Muscle of leg (tissue), 11 donors: ENCODE results near the gene ALOX15B. TPM values are rescaled to one million over a fixed set of nuclear protein-coding genes. Genes with fewer than 3 reads are reported as not detected.

Experiments used
- DNase-seq: peaks from one replicate; pipeline ENCODE4 v3.0.0; 2013
- H3K27ac ChIP-seq: one replicate; pipeline ENCODE4 v1.5.1; 2013; ENCODE audit warnings: mild to moderate bottlenecking, low read length, control low read depth
- H3K27me3 ChIP-seq: one replicate; pipeline ENCODE4 v1.6.1; 2013; ENCODE audit warnings: low read length; ENCODE audit not compliant: control insufficient read depth, insufficient read depth
- H3K36me3 ChIP-seq: one replicate; pipeline ENCODE4 v1.6.1; 2013; ENCODE audit warnings: low read length; ENCODE audit not compliant: control insufficient read depth, insufficient read depth
- H3K4me1 ChIP-seq: one replicate; pipeline ENCODE4 v1.6.1; 2013; ENCODE audit warnings: low read length; ENCODE audit not compliant: control insufficient read depth, insufficient read depth
- H3K4me3 ChIP-seq: one replicate; pipeline ENCODE4 v1.5.1; 2013; ENCODE audit warnings: low read length, control low read depth
- H3K9me3 ChIP-seq: replicated peaks from 2 replicates; pipeline ENCODE4 v1.6.1; 2013; ENCODE audit warnings: low read depth, low read length; ENCODE audit not compliant: control insufficient read depth
- WGBS: methylation state at CpG from one replicate; pipeline ENCODE4 v1.1.5; 2013; ENCODE audit warnings: missing lambda C conversion rate; ENCODE audit not compliant: insufficient coverage; 5-methylcytosine and 5-hydroxymethylcytosine counted together
- polyA plus RNA-seq, 8 donors: library from polyadenylated mRNA; unstranded; fragments of 120-200 nt; gene quantifications; one replicate each; pipeline versions ENCODE4 v1.2.1 to v1.2.3, GENCODE V29; 2013; ENCODE audit warnings: inconsistent platforms in 1 of 8, low replicate concordance in 1 of 8; ENCODE audit not compliant: insufficient read length in 8 of 8, insufficient read depth in 1 of 8
- total RNA-seq: library from RNA; stranded (reverse); fragments of 120-200 nt; gene quantifications from one replicate; pipeline ENCODE4 v1.2.4, GENCODE V29; 2013

ALOX15B gene
- total and polyA plus RNA-seq, 9 donors: 0.05 to 0.59 (median 0.31) TPM

DNA sequence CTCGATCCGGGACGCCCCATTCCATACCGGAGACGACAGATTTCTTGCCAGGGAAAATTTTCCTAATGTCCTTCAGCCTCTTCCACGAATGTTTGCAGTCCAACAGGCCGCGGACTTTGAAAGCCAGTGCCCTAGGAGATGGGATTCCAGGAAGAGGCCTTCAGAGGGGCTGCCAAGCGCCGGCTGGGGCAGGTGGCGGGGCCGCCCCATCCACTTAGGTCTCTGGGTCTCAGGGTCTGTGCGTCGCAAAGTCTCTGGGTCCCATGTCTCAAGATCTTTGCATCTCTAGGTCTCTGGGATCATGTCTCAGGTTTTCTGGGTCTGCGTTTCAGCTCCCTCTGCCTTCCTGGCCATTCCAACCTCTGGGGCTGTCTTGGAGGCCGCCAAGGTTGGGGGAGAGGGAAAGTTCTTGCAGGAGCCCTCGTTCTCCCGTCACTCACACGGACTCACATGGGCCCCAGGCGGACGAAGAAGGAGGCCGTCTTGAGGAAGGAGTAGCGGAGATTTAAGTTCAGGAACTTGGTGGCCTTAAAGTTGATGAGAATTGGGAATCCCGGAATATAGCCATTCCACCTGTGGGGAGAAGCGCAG is 41.4 kb downstream of the ALOX15B start:
- Histone ChIP-seq H3K9me3 (no peaks in the 10 kb centered on the region), H3K27me3 (peaks cover 77% of the 10 kb centered on the region), H3K36me3 (no peaks in the 10 kb centered on the region), H3K27ac (no peak overlapping the region), H3K4me3 (peak overlapping the region; percentile 36), H3K4me1 (peaks cover 14% of the 10 kb centered on the region)
- DNase-seq: no peak
- 8% methylated on average over 17 of the region's 25 CpGs for WGBS

DNA sequence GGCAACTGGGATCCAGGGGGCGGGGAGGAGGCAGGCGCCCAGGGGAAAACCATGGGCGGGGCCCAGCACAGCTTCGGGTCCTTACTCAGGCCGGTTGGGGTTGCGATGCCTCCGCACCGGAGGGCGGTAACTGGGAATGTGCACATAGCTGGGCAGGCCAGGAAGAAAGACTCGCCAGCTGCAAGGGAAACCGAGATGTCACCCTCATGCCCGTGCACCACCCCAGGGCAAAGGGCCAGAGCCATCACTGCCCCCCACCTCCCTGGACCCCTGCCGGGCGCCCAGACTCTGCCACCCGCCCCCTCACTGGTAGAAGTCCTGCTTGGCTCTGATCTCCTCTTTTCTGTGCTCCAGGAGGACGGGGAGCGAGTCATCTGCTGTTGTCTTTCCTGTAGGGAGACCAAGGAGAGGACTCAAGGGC is 42.0 kb downstream of the ALOX15B start:
- H3K36me3 ChIP-seq: no peaks in the 10 kb centered on the region
- WGBS: 20% methylated on average over 13 of the region's 17 CpGs
- H3K27me3 ChIP-seq: peaks cover 72% of the 10 kb centered on the region
- no peaks in the 10 kb centered on the region for H3K9me3 ChIP-seq
- H3K4me1 ChIP-seq: peaks cover 14% of the 10 kb centered on the region
- no peak for DNase-seq
- no peak overlapping the region for H3K27ac ChIP-seq
- no peak overlapping the region for H3K4me3 ChIP-seq

DNA sequence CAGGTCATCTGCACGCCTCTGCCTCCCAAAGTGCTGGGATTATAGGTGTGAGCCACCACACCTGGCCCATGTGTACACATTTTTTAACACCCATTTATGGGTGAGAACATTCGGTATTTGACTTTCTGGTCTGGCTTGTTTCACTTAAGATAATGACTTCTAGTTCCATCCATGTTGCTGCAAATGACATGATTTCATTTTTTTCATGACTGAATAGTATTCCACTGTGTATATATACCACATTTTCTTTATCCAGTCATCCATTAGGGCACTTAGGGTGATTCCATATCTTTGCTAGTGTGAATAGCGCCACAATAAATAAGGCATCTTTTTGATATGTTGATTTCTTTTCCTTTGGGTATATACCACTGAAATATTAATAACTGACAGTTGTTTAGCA is 43.0 kb downstream of the ALOX15B start:
- H3K27ac ChIP-seq: no peak overlapping the region
- DNase-seq: no peak
- H3K27me3 ChIP-seq: peaks cover 67% of the 10 kb centered on the region
- WGBS: 100% methylated on average over 1 of the region's 3 CpGs
- no peaks in the 10 kb centered on the region for H3K9me3 ChIP-seq
- no peaks in the 10 kb centered on the region for H3K36me3 ChIP-seq
- H3K4me1 ChIP-seq: peaks cover 14% of the 10 kb centered on the region
- H3K4me3 ChIP-seq: no peak overlapping the region

DNA sequence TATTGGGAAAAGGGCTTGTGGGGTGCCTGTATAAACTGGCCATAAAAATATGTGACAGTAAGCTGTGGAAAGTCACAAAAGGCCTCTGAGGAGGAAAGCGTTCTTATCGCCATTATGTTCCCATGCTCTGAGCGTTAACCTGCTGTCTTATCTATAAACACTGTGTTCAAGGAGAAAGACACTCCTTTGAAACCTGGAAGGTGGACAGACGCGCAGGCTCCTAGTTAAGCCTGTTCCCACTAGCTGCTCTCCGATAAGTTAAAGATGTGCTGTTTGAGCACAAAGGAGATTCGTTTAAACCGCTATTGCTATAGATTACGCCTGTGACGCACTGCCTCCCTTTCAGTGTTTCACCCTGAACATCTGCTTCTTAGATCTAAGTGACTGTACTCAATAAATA is 43.4 kb downstream of the ALOX15B start:
- WGBS: 74% methylated on average over 4 of the region's 10 CpGs
- Histone ChIP-seq H3K36me3 (no peaks in the 10 kb centered on the region), H3K4me1 (peaks cover 14% of the 10 kb centered on the region), H3K27ac (no peak overlapping the region), H3K4me3 (no peak overlapping the region), H3K9me3 (no peaks in the 10 kb centered on the region), H3K27me3 (peaks cover 67% of the 10 kb centered on the region)
- DNase-seq: no peak

DNA sequence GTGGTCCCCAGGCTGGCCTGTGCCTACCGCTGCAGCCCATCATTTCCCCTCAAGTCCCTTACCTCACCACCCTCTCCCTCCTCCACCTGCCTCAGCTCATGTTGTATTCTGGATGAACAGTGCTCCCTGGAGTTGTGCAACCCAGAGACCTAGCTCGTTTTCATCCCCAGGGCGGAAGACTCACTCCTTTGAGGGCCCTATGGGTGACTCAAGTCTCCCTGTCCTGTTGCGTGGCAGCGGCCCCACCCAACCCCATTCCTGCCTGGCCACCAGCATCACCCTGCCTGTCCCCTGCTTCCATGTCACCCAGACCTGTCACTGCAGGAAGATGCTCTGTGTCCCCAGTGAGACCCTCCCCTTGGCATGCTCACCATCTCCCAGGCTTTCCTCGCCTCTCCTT is 45.4 kb downstream of the ALOX15B start:
- no peaks in the 10 kb centered on the region for H3K9me3 ChIP-seq
- no peaks in the 10 kb centered on the region for H3K36me3 ChIP-seq
- H3K27ac ChIP-seq: no peak overlapping the region
- H3K27me3 ChIP-seq: peaks cover 58% of the 10 kb centered on the region
- H3K4me3 ChIP-seq: no peak overlapping the region
- no peak for DNase-seq
- H3K4me1 ChIP-seq: peaks cover 11% of the 10 kb centered on the region
- WGBS: 83% methylated on average over 5 of the region's 6 CpGs

DNA sequence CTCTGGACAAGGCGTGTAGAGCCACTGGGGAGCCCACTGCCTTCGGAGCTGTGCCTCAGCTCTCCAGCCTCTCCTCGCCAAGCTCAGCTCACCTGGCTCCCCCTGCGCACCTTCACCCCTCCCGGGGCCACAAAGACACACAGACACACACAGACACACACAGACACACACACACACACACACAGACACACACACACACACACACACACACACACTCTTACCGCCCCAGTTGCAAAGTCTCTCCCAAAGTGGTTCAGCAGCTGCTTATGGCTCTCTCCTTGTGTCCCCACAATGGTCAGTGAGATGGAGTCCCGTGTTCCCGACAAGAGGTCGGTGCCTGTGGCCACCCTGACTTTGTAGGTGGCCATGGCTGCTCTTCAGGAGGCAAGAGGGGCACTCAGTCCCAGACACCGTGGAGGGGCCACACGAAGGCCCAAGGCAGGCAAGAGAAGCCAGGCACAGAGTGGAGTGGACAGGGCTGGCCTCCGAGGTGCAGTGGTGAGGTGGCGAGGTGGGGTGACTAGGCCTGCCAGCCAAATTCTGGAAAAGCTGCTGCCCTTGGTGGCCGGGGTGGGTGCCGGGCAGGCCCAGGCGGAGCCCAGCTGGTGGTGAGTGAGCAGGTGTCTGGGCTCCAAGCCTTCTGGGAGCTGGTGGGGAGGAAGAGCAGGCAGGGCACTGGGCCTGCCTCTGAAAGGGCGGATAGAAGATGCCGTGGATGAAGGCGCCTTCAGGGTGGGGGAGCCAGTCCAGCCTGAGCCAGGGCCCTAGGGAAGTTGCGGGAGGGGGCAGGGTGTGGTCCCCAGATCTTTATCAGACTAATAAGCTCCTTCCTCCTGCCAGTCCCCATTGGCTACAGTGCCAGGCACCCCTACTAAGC is 48.5 kb downstream of the ALOX15B start, which contains the start of gene ALOX12B:
Gene ALOX12B (minus strand): TSS at position 642 of the 877 bp plus-strand sequence. CDS start 274 bp downstream, at position 368.
- H3K27me3 ChIP-seq: peaks cover 55% of the 10 kb centered on the region
- H3K36me3 ChIP-seq: no peaks in the 10 kb centered on the region
- WGBS: 79% methylated on average over 12 of the region's 20 CpGs
- H3K27ac ChIP-seq: no peak within 1 kb of the TSS
- no peak for DNase-seq
- H3K4me3 ChIP-seq: no peak within 1 kb of the TSS
- no peaks in the 10 kb centered on the region for H3K4me1 ChIP-seq
- no peaks in the 10 kb centered on the region for H3K9me3 ChIP-seq

DNA sequence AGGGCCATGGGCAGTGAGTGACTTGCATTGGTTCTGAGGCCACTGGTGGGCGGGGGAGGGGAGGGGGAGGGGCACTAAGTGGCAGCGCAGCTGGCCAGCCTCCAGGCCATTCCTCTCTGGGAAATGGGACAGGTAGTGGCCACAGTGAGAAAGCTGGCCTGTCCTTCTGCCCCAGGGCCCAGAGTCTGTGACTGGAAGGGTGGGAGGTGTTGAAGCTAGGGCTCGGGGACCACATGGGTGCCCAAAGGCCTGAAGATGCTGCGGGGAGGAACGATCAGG is 49.0 kb downstream of the ALOX15B start:
- no peak overlapping the region for H3K27ac ChIP-seq
- 55% methylated on average over 5 of the region's 5 CpGs for WGBS
- no peaks in the 10 kb centered on the region for H3K36me3 ChIP-seq
- DNase-seq: no peak
- H3K9me3 ChIP-seq: no peaks in the 10 kb centered on the region
- H3K4me3 ChIP-seq: no peak overlapping the region
- peaks cover 56% of the 10 kb centered on the region for H3K27me3 ChIP-seq
- H3K4me1 ChIP-seq: no peaks in the 10 kb centered on the region

DNA sequence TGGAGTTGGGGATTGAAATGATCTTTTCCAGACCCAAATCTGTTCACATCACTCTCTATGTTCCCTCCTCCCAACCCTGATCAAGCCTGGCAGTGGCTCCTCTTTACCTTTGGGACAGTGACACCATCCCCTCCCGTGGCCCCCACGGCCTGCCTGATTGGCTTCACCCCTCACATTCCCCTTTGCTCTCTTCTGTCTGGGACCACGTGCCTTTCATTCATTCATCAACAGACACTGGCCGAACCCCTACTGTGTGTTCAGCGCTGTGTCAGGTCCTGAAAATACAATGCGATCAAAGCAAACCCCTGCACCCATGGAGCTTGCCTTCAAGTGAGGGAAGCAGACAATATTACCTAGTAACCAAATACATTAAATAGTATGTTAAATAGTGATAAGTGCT is 50.9 kb downstream of the ALOX15B start:
- WGBS: 63% methylated on average over 5 of the region's 6 CpGs
- Histone ChIP-seq H3K4me1 (no peaks in the 10 kb centered on the region), H3K27me3 (peaks cover 47% of the 10 kb centered on the region)

DNA sequence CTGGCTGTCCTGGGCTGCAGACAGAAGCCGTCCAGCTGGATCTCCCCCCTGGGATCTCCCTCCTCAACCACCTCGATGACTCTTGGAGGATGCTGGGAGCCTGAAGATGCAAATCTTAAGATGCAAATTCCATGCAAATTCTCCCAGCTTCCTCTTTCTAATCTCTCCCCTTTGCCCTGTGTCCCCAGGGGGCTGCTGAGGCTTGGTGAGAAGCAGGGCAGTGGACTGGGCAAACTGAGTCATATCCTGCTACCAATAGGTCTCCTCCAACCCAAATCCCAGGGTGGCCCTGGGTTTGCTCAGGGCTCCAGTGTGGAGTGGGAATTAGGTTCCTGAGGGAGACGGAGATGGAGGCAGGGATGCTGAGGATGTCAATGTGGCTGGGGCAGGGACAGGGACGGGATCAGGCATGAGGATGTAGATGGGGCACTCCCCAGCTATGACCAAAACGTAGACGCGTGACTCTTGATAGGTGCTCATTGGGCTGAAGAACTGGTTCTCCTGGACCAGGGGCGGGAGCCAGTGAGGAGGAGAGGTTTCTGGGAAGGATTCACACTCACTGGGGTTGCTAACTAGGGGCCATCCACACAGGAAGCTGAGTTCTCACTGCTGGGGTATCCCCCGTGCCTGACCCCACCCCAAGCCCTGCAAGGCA is 52.3 kb downstream of the ALOX15B start:
- no peak for DNase-seq
- WGBS: 77% methylated on average over 5 of the region's 9 CpGs
- Histone ChIP-seq H3K36me3 (no peaks in the 10 kb centered on the region), H3K4me3 (no peak overlapping the region), H3K4me1 (no peaks in the 10 kb centered on the region), H3K27me3 (peaks cover 50% of the 10 kb centered on the region), H3K9me3 (no peaks in the 10 kb centered on the region), H3K27ac (no peak overlapping the region)

More for the DNA sequence above, 50.9 kb downstream of the ALOX15B start:
- Histone ChIP-seq H3K4me3 (no peak overlapping the region), H3K27ac (no peak overlapping the region), H3K9me3 (no peaks in the 10 kb centered on the region), H3K36me3 (no peaks in the 10 kb centered on the region)
- no peak for DNase-seq

DNA sequence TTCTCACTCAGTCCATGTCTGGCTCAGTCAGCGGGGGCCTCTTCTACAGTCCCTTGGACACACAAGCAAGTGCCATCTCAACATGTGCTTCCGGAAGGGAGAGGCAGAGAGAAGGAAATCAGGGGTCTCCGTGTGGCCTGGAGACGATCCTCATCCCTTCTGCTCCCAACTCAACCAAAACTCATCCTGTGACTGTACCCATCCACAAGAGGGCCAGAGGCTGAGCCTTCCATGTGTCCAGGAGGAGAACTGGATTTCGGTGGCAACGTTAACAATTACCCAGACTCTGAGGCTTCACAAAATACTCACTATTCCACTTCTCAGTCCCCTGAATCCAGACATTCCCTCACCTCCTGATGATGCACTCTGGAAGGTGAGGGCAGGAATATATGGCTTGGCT is 56.5 kb downstream of the ALOX15B start:
- WGBS: 50% methylated on average over 2 of the region's 6 CpGs
- no peaks in the 10 kb centered on the region for H3K9me3 ChIP-seq
- H3K27ac ChIP-seq: no peak overlapping the region
- peaks cover 30% of the 10 kb centered on the region for H3K27me3 ChIP-seq
- H3K4me3 ChIP-seq: no peak overlapping the region
- no peak for DNase-seq
- no peaks in the 10 kb centered on the region for H3K36me3 ChIP-seq
- no peaks in the 10 kb centered on the region for H3K4me1 ChIP-seq
